ENCODE measurements around the gene SORT1.
"Not testable (repeated sequence)": the region's sequence is repeated elsewhere in the genome, so short reads cannot be mapped to it uniquely, and the experiment has no call there.

Gene SORT1

GRCh38 chr1:109397581-109398342, at the start of gene SORT1:
Gene SORT1, minus strand, starts transcription at chr1:109397918. Its CDS starts 26 bp downstream, at chr1:109397892.
- DNase-seq (ENCODE audit: low read depth), result no peak
- no peak for TF ChIP-seq CTCF (IDR thresholded peaks at IDR 0.05; ENCODE audit: control insufficient read depth, insufficient read depth, low read depth, low read length, missing control alignments)
- H3K4me3 ChIP-seq (ENCODE audit: control insufficient read depth, low read depth, low read length), result peak within 1 kb of the TSS; percentile 65

GRCh38 chr1:109445949-109446695, 48.4 kb upstream of the SORT1 start:
- DNase-seq (ENCODE audit: low read depth), result peak; percentile 92
- not testable (repeated sequence) for H3K4me3 ChIP-seq (ENCODE audit: control insufficient read depth, low read depth, low read length)

DNA sequence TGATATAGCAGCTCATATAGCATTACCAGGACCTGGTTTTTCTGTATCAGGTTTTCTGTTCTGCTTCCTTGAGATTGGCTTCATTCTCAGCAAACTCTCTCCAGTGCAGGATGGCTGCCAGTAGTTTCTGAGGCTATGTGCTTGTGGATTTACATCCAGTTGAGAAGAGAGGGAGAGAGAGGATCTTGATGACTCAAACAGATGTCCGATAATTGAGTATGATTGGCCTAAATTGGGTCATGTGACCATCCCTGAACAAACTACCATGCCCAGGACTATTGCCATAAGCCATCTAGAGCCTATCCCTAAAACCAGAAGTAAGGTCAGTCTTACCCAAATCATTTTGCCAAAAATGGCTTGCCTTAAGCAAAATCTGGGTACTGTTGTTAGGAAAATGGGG, 46.6 kb upstream of the SORT1 start:
- no peak for TF ChIP-seq CTCF (IDR thresholded peaks at IDR 0.05; ENCODE audit: control insufficient read depth, insufficient read depth, low read depth, low read length, missing control alignments)
- no peak overlapping the region for H3K4me3 ChIP-seq (ENCODE audit: control insufficient read depth, low read depth, low read length)
- DNase-seq (ENCODE audit: low read depth), result no peak

- no peak for DNase-seq (ENCODE audit: low read depth)
- no peak overlapping the region for H3K4me3 ChIP-seq (ENCODE audit: control insufficient read depth, low read depth, low read length)
- TF ChIP-seq CTCF (IDR thresholded peaks at IDR 0.05; ENCODE audit: control insufficient read depth, insufficient read depth, low read depth, low read length, missing control alignments), result no peak
Observed at GRCh38 chr1:109443476-109443875, 45.8 kb upstream of the SORT1 start.

GRCh38 chr1:109441069-109441468, 43.4 kb upstream of the SORT1 start:
- no peak overlapping the region for H3K4me3 ChIP-seq (ENCODE audit: control insufficient read depth, low read depth, low read length)
- no peak for TF ChIP-seq CTCF (IDR thresholded peaks at IDR 0.05; ENCODE audit: control insufficient read depth, insufficient read depth, low read depth, low read length, missing control alignments)
- DNase-seq (ENCODE audit: low read depth), result peak; percentile 45

DNA sequence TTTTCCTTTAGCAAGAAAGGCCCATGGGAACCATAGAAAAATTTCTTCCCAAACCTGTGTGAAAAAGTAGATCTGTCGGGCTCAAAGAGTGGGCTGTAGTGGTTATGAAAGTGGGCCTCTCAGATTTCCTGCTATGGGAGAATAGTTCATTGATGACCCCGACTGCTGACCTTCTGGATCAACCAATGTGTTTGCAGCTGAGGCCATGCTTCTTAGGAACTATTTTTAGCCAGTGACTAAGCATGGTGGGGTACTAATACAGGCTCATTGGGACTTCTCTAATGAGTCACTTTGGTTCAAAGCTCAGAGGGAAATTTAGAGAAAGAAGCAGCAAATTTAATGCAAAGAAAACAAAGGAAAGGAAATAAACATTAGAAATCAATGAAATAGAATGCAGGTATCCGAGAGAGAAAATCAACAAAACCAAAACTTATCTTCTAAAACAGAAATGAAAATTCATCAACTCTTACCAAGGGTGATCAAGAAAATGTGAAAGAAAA, 41.1 kb upstream of the SORT1 start:
- no peak for TF ChIP-seq CTCF (IDR thresholded peaks at IDR 0.05; ENCODE audit: control insufficient read depth, insufficient read depth, low read depth, low read length, missing control alignments)
- no peak overlapping the region for H3K4me3 ChIP-seq (ENCODE audit: control insufficient read depth, low read depth, low read length)
- DNase-seq (ENCODE audit: low read depth), result peak; percentile 88

- no peak for TF ChIP-seq CTCF (IDR thresholded peaks at IDR 0.05; ENCODE audit: control insufficient read depth, insufficient read depth, low read depth, low read length, missing control alignments)
- H3K4me3 ChIP-seq (ENCODE audit: control insufficient read depth, low read depth, low read length), result no peak overlapping the region
- no peak for DNase-seq (ENCODE audit: low read depth)
Observed at GRCh38 chr1:109434484-109434883, 36.8 kb upstream of the SORT1 start.

Measured in AG09309 (cell line).